HL-60/S4 (cell line): ENCODE results near the gene NUP35.
"Not testable (repeated sequence)": the region's sequence is repeated elsewhere in the genome, so short reads cannot be mapped to it uniquely, and the experiment has no call there.

Experiments used
- in situ Hi-C: fragments of 300-500 bp; cut with MboI; formaldehyde crosslinking; loops from 2 replicates; pipeline ENCODE4 v1.14.3; 2022; ENCODE audit warnings: low sequenced_read_pairs

Gene NUP35

GRCh38 chr2:183134016-183134415, 9.8 kb downstream of the NUP35 start:
- in situ Hi-C loops = no loop called here

- in situ Hi-C loops = no loop called here
Observed at GRCh38 chr2:183148955-183149354, 24.7 kb downstream of the NUP35 start.

- in situ Hi-C loops = no loop called here
Observed at GRCh38 chr2:183149489-183149888, 25.2 kb downstream of the NUP35 start.

GRCh38 chr2:183152280-183152679, 28.0 kb downstream of the NUP35 start:
- in situ Hi-C loops = not testable (repeated sequence)

GRCh38 chr2:183153967-183154366, 29.7 kb downstream of the NUP35 start:
- in situ Hi-C loops = no loop called here

- in situ Hi-C loops = not testable (repeated sequence)
Observed at GRCh38 chr2:183154772-183155171, 30.5 kb downstream of the NUP35 start.

- in situ Hi-C loops = no loop called here
Observed at GRCh38 chr2:183157131-183157530, 32.9 kb downstream of the NUP35 start.

GRCh38 chr2:183162362-183162761, 38.1 kb downstream of the NUP35 start:
- in situ Hi-C loops = no loop called here

DNA sequence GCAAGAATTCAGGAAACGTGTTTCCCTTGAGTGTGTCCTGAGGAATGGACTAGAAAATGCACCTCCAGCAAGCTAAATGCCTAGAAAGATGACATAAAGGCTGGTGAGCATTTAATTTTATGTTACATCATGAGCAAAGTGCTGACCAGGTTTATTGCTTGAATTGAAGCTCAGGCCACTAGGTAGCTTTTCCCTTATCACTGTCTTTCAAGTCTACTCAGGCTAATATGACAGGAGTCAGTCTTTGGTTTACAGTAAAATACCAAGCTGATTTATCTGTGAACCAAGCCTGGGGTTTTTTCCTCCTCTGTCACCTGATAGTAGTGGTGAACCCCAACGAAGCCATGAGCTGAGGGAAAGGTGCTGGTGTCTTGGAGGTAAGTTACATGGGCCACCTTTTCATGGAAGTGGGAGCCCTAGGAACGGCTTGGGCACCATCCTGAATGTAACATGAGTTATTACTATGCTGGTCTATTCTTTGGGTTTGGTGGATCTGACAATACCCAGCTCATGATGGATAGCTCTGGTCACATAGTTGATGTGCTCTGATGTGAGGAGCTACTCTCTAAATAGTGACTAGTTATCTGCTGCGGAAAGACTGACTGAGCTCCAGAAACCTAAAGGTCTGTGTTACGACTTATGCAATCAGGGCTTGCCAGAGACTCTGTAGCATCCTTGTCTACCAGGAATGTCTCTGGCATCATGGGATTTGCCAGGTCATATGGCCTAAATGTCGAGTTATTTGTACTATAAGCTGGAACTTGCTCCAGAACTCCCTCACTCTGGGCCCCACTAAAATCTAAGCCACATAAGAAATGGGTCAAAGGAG, 39.8 kb downstream of the NUP35 start:
- in situ Hi-C loops = no loop called here

DNA sequence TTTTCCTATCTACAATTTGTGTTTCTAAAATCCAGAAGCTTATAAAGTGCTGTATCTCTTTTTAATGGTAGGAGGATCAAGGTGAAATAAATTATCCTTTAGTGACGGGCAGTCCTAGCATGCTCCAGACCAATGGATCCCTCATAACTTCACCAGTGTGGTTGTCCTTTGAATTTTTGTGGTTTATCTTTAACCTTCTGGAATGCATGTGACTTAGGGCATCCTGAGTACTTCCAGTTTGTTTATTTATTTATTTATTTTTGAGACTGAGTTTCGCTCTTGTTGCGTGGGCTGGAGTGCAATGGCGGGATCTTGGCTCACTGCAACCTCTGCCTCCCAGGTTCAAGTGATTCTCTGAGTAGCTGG, 40.4 kb downstream of the NUP35 start:
- in situ Hi-C loops = no loop called here

DNA sequence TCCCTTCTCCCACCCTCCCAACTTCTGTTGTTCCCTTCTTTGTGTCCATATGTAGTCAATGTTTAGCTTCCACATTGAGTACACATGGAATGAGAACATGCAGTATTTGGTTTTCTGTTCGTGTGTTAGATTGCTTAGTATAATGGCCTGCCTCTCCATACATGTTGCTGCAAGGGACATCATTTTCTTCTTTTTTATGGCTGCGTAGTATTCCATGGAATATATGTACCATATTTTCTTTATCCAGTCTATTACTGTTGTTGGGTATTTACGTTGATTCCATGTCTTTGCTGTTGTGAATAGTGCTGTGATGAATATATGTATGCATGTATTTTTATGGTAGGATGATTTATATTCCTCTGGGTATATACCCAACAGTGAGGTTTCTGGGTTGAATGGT, 42.0 kb downstream of the NUP35 start:
- in situ Hi-C loops = no loop called here

- in situ Hi-C loops = not testable (repeated sequence)
Observed at GRCh38 chr2:183166976-183167375, 42.7 kb downstream of the NUP35 start.

DNA sequence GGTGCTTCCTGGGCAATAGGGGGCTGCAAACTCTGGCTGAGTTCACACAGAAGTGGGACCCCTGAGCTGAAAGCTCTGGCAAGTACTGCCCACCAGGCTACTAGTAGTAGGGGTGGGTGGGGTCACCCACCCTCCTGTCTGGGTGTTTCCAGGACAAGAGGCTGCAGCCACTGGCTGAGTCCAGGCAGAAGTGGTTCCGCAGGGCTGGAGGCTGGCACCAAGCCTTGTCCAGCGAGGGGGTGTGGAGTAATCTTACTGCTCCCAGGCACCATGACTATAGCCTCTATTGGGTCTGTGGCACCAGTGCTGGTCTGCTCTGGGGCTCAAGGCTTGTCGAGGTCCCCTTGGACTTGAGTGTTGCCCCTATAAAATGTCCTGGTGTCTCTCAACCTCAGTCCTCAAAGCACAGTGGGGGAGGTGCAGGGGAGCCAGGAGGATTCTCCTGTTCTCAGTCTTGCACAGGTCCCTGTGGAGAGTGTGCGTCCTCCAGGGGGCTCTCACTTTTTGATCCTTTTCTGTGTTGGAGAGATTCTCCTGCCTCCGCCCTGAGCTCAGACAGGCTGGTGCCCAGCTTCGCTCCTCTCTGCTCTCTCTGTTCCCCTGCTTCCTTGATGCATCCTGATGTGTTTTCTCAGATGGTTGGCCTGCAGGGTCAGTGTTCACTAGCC, 48.1 kb downstream of the NUP35 start:
- in situ Hi-C loops = no loop called here

DNA sequence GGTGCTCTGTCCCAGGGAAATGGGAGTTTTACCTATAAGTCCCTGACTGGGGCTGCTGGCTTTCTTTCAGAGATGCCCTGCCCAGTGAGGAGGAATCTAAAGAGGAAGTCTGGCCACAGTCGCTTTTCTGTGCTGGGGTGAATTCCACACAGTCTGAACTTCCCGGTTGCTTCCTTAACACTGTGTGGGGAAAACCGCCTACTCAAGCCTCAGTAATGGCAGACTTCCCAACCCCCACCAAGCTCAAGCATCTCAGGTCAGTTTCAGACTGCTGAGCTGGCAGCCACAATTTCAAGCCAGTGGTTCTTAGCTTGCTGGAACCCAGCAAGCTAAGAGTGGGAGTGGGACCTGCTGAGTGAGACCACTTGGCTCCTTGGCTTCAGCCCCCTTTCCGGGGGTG, 54.9 kb downstream of the NUP35 start:
- in situ Hi-C loops = no loop called here

DNA sequence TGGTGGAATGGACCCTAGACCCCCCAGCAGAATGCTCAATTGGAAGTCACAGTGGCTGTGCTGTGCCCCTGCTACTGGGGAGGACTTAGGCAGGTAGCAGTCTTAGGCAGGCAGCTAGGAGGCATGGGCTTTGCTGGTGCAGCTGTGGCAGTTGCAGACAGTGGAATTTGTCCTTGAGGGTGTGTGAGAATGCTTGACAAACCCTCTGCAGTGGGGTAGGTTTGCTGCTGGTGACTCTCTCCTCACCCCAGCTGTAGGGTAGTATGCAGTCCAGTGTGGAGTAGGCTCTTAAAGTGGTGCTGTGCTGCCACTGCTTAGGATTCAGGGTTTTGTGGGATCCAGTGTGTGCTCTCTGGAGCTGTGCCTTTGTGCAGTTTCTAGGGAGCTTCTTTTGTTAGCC, 61.3 kb downstream of the NUP35 start:
- in situ Hi-C loops = no loop called here

DNA sequence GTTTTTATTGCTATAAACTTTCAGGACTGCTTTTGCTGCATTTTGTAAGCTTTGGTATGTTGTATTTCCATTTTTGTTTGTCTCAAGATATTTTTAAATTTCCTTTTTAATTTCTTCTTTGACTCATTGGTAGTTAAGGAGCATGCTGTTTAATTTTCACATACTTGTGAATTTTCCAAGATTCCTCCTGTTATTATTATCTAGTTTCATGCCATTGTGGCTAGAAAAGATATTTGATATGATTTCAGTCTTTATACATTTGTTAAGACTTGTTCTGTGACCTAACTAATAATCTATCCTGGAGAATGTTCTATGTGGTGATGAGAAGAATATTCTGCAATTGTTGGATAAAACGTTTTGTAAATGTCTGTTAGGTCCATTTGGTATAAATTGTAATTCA, 62.1 kb downstream of the NUP35 start:
- in situ Hi-C loops = no loop called here

DNA sequence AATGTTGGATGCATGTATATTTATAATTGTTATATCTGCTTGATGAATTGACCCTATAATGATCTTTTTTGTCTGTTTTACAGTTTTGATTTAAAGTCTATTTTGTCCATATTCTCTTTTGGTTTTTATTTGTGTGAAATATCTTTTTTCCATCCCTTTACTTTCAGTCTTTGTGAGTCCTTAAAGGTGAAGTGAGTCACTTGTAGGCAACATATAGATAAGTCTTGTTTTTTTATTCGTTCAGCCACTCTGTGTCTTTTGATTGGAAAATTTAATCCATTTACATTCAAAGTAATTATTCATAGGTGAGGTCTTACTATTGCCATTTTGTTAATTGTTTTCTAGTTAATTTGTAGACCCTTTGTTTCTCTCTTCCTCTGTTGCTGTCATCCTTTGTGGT, 62.5 kb downstream of the NUP35 start:
- in situ Hi-C loops = no loop called here

GRCh38 chr2:183192343-183192742, 68.1 kb downstream of the NUP35 start:
- in situ Hi-C loops = no loop called here

DNA sequence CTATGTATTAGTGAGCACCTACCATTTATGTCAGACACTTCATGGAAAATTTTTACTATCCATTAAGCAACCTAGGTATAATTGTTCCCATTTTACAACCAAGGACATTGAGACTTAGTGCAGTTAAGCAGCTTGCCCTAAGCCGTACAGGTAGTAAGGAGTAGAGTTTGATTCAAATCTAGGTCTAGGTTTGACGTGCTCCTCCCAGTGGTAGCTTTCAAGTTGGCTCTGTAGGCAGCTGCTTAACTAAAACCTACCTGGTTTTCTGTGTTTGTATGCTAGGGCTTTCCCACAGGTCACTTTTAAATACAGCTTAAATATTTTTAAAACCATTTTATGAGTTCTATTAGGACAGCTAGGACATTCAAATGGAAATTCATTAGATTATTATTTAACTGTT, 69.7 kb downstream of the NUP35 start:
- in situ Hi-C loops = no loop called here

DNA sequence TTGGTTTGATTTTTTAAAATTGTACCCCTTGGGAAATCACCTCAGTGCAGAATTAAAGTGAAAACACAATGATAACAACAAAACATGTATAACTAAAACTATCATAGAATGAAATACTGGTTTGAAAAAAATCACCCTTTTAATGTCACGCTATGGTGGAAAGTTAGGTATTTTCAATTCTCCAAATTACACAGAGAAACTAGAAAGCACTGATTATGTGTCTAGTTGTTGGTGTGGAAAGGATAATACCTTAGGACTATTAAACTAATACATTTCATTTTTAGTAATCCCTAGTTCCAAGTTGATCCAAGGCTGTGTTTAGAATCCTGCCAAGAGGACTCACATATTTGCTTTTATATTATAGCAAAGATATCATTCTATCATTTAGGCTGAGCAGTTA, 71.2 kb downstream of the NUP35 start:
- in situ Hi-C loops = no loop called here

- in situ Hi-C loops = no loop called here
Observed at GRCh38 chr2:183195998-183196409, 71.8 kb downstream of the NUP35 start.

DNA sequence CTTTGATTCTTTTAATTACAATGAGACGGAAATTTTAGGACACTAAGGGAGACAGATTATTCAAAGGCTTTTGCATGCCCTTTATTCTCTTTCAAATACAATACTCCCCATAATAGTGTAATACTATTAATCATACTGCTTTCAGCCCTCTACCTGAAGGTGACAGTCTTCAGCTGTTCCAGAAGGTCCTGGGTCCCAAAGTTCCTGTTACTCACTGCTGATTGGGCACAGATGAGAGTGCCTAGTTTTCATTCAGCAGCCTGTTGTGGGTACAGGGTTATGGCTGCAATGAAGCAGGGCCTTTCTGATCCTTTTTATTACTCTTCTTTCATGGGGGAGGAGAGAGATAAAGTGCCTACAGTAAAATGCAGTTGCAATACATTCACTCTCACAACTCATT, 80.2 kb downstream of the NUP35 start:
- in situ Hi-C loops = no loop called here

DNA sequence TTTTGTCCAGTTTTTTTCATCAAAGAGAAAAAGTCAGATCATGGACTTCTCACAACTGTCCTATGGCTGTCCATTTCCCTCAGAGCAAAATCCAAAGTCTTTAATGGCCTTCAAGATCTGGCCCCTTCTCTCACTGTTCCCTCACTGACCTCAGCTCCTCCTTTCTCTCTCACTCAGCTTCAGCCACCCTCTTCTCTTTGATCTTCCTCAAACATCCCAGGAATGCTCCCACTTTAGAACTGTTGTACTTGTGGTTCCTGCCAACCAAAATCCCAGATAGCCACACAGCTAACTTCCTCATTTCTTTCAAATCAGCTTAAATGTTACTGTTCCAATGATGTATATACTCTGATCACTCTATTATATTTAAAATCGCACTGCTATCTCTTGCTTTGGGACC, 82.9 kb downstream of the NUP35 start:
- in situ Hi-C loops = no loop called here
